GM19351 (cell line): ENCODE results near the gene CABP7.

Experiments used
- ATAC-seq: cut with Tn5 transposase; IDR thresholded peaks from one replicate; pipeline ENCODE4 v1.9.1; 2021; ENCODE audit warnings: mild to moderate bottlenecking, moderate library complexity; ENCODE audit not compliant: unreplicated experiment

Gene CABP7

GRCh38 chr22:29722151-29722550 lies 2.3 kb downstream of the CABP7 start:
- ATAC-seq: no peak

GRCh38 chr22:29722587-29722986 lies 2.8 kb downstream of the CABP7 start:
- ATAC-seq: no peak

DNA sequence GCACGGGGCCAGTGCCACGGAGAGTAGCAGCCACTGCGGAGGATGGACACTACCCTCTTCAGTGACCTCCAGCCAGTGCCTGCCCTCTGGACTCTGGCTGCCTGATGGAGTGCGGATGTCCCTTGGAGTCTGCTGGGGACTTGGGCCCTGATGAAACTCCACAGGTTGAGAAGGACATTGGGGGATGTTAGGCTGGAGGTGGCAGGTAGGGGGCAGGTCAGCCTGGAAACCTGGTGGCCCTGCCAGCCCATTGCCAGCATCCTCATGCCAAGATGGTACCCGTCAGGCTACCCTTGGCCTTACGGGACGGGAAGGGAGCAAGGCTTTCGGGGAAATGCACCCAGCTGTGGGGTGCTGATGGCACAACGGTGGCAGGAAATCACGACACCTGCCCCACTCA lies 4.0 kb downstream of the CABP7 start:
- no peak for ATAC-seq

DNA sequence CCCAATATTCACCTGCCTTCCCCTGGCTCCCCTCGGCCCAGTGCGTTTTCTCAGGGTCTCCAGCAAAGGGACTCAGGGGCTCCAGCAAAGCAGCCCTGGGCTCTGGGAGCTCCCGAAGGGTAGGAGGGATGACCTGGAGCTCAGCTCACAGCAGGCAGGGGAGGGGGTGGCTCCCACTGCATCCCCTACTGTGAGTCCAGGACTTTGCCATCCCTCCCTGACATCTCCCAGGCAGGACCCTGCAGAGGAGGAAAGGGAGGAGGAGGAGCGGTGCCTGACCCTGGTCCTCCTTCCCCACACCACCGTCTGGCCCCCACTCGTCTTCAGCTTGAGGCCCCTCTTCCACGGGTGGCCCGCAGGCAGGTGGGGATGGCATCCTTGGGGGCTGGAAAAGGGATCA lies 5.0 kb downstream of the CABP7 start:
- no peak for ATAC-seq

- no peak for ATAC-seq
Observed at GRCh38 chr22:29726106-29726505, 6.3 kb downstream of the CABP7 start.

- no peak for ATAC-seq
Observed at GRCh38 chr22:29726512-29727130, 6.8 kb downstream of the CABP7 start.

DNA sequence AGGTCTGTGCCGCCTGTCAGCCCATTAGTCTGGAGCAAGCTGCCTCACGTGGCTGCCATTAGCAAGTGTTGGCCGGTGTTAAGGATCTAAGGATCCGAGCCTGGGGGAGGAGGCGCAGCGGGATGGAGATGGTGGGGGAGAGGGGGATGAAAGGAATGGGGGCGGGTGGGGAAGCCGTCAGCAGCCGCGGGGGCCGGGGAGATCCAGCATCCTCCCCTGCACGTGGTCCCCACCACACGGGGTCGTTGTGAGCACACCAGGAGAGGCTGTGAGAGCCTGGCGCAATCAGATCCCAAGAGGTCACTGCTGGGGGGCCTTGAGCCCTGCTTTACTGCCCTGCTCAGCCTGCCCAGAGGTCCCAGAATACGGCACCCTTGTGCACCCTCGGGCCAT lies 7.3 kb downstream of the CABP7 start:
- ATAC-seq: no peak

- no peak for ATAC-seq
Observed at GRCh38 chr22:29729161-29729560, 9.4 kb downstream of the CABP7 start.

- ATAC-seq: no peak
Observed at GRCh38 chr22:29731058-29731850, 11.5 kb downstream of the CABP7 start.

- ATAC-seq: no peak
Observed at GRCh38 chr22:29732883-29733282, 13.1 kb downstream of the CABP7 start.

DNA sequence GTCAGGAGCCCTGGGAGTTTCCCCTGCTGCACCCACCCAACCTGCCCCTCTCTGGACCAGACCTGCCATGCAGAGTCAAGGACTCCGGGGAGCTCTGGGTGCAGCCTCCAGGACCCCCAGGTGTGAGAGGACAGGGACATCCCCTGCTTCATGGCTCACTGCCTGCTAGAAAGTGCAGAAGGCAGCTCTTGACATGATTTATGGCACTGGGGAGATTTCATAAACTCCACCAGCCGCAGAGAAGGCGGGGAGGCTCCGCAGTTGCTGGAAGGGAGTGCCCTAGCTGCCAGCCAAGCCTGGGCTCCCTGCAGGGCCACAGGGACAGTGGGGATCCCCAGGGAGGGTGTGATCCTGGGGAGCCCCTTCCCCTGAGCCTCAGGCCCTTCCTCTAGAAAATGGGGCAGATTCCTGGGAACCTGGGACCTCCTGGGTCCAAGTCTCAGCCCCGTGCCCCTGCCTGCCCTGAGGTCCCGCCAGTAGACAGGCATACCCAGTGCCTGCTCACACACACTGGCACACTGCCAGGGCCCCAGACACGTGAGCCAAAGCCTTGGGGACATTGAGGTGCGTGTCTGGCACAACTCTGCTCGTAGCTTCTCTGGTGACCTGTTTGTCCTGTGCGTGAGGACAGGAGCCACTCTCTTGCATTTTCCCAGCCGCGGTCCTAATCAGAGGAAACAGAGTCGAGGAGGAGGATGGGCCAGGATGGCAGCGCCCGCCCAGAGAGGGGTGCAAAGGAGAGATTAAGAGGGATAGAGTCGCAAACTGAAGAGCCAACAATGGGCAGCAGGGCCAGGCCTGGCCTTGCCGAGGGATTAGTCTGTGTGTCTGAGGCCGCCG lies 13.8 kb downstream of the CABP7 start:
- ATAC-seq: no peak

GRCh38 chr22:29734406-29734805 lies 14.6 kb downstream of the CABP7 start:
- no peak for ATAC-seq

DNA sequence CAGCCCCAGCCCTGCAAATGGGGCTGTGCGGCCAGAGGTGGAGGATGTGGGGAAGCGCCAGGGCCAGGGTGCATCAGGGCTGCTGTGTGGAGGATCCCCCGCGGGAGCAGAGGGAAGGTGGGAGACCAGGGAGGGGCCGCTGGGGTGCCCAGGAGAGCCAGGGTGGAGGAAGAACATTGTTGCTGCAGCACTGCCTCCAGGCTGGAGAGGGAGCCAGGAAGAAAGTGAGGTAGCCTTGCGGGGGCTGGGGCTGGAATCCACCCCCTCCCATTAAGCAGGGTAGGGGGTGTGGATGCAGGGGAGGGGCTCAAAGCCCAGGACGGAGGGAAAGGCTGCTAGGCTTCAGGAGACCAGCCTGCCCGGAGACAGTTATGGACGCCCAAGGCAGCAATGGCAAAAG lies 15.0 kb downstream of the CABP7 start:
- ATAC-seq: no peak

DNA sequence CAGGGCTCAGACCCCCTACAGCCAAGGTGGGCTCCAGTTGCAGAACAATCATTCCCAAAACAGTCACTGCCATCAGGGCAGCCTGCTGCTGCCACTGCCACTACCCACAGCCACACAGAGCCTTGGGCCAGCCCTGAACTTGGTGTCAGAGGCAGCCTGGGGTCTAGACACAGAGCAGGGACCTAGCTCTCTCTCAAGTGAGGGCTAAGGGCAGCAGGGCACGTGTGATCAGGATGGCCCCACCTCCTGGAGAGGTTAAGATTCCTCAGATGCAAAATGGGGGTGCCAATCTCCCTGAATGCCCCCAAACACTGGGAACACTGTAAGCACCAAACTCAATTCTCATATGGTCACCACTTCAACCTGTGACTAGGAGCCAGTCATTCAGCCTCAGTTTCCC lies 15.6 kb downstream of the CABP7 start:
- ATAC-seq: no peak

DNA sequence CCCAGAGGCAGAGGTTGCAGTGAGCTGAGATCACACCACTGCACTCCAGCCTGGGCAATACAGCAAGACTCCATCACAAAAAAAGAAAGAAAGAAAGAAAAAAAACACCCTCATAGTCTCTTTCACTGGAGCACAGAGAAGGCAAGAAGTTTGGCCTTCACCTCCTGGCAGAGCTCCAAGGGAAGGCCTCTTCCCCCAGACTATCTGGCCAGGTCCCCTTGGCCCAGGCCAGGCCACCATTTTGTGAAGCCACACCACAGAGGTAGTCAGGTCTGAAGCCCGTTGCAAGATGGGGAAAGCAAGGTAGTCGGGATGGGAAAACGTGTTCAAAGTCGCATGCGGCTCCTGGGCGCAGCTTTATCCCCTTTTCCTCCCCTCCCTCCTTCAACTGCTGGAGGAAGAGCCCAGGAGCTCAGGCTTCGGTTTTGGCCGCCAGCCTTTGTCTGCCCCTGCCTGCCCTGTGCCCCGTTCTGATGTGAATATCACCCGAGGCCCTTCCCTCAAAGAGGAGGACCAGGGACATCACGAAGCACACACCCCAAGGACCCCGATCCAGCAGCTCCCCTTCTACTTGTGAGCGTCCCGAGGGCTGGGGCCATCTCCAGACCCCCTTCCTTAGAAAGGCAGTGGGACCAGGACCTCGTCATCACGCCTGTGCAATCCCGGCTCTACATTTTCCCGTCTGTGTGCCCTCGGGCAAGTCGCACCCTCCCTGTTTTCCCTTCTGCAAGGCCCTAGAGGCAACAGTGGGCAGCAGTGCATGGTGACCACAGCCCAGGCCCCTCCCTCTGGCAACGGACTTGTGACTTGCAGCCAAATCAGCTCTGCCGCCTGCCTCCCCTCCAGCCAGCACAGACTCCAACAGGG lies 17.7 kb downstream of the CABP7 start:
- ATAC-seq: no peak

GRCh38 chr22:29738118-29738815 lies 18.5 kb downstream of the CABP7 start:
- ATAC-seq: no peak

DNA sequence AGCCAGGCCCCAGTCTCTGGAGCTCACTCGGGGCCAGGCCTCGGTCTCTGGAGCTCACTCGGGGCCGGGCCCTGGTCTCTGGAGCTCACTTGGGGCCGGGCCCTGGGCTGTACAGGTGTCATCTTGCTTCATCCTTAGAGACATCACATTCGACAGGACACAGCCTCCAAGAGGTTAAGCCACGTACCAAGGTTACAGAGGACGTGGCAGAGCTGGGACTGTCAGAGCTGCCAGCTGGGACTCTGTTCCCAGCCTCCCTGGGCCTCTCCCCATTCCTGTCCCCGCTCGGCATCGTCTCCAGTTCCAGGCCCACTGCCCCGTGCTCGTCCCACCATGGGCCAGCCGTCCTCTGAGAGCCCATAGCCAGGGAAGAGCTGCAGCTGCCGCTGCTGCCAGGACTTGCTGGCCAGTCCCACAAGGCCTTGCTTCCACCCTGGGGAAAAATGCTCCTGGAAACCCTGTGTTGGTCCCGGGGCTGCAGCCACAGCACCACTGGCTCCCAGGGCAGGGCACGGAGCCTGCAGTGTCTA lies 19.6 kb downstream of the CABP7 start:
- no peak for ATAC-seq

DNA sequence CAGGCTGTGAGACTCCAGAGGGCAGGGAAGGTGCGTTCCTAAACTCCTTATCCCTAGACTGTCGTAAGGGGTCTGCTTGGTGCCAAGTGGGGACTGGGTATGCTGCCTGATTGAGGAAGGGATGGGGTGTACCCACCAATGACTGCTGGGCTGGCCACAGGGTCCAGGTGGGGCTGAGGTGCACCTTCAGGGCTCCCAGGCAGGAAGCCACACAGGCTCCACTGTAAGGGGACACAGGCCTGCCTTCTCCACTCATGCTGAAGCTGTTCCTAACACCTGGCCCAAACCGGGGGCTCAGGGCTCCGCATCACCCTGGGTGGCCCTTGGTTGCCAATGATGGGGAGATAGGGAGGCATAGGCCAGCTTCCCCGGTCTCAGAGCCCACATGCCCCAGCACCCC lies 20.4 kb downstream of the CABP7 start:
- no peak for ATAC-seq

DNA sequence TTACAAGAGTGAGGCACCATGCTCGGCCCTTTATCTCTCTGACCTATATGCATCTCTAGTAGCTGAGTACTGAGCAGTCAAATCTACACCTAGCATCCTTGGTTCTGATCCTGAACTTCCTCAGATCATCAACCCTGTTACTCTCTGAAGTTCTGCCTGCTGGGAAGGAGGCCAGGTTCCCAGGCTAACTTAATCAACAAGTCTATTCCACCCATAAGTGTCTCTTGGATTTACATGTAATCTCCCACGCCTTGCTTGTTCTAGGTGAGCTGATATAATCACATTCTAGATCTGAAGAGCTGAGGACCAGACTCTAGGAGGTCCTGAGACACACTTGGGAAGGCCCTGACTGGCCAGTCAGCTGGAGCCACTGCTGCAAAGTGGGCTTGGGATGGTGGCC lies 22.1 kb downstream of the CABP7 start:
- ATAC-seq: no peak

GRCh38 chr22:29742326-29742725 lies 22.5 kb downstream of the CABP7 start:
- no peak for ATAC-seq
